ENCODE measurements around the gene TOLLIP.

The TOLLIP gene

GRCh38 chr11:1224491-1225385 lies 84.7 kb downstream of the TOLLIP start:
- no peak for ATAC-seq
- TF ChIP-seq ZNF70 (CRISPR knock-in tag; IDR thresholded peaks at IDR 0.05) (no peak), RARB (CRISPR knock-in tag; IDR thresholded peaks at IDR 0.05) (no peak), CSRNP3 (CRISPR knock-in tag; IDR thresholded peaks at IDR 0.05) (no peak), CSDC2 (CRISPR knock-in tag; IDR thresholded peaks at IDR 0.05) (no peak), ARNTL (CRISPR knock-in tag; IDR thresholded peaks at IDR 0.05; ENCODE audit: borderline replicate concordance, low read depth) (no peak), BACH2 (CRISPR knock-in tag; IDR thresholded peaks at IDR 0.05; ENCODE audit: borderline replicate concordance) (no peak), OSR1 (CRISPR knock-in tag; IDR thresholded peaks at IDR 0.05) (no peak), SNAI2 (CRISPR knock-in tag; IDR thresholded peaks at IDR 0.05) (no peak), ZFP30 (CRISPR knock-in tag; IDR thresholded peaks at IDR 0.05) (no peak)
